HG02642 (cell line): ENCODE data around the gene RERE.

Source experiments
- ATAC-seq: cut with Tn5 transposase; IDR thresholded peaks from one replicate; pipeline ENCODE4 v1.9.1; 2021; ENCODE audit warnings: mild to moderate bottlenecking; ENCODE audit not compliant: unreplicated experiment, poor library complexity

Gene RERE

GRCh38 chr1:8817412-8818324, at the start of gene RERE:
RERE (minus strand) TSS chr1:8817640.
- ATAC-seq, result peak; percentile 94

- ATAC-seq, result no peak
These were observed 49.5 kb upstream of the RERE start for GRCh38 chr1:8866792-8867415.

DNA sequence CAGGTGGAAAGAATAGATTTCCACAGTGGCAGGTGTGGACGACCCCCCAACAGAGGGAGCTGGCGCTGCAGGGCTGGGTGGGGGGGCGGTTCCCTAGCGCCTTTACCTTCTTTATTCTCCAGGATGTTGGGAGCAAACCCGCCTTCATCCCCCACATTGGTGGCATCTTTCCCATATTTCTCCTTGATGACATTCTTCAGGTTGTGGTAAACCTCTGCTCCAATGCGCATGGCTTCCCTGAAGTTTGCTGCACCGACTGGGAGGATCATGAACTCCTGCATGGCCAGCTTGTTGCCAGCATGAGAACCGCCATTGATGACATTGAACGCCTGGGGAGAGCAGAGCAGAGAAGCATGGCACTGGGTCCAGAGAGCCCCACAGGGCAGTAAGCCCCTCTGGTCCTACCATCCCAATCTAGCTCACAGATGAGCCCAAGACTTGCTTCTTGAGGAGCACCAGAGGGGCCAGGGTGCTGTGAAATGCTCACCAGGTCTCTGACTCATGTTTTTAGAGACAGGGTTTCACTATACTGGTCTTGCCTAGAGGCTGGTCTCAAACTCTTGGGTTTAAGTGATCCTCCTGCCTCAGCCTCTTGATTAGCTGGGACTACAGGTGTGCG, 48.8 kb upstream of the RERE start:
- ATAC-seq, result no peak

GRCh38 chr1:8864713-8865344, 47.4 kb upstream of the RERE start:
- ATAC-seq, result no peak

DNA sequence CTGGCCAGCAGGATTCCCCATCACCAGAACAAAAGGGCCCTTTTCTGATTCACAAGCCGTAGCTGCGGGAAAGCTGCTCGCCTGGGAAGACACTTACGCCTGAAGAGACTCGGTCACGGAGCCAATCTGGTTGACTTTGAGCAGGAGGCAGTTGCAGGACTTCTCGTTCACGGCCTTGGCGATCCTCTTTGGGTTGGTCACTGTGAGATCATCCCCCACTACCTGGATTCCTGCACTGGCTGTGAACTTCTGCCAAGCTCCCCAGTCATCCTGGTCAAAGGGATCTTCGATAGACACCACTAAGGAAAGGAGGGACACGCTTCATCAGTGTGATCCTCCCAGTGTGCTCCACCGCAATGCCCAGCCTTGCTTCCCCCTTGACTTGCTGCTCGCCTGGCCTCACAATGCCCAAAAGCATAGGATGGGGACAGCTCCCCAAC, 46.4 kb upstream of the RERE start:
- no peak for ATAC-seq

DNA sequence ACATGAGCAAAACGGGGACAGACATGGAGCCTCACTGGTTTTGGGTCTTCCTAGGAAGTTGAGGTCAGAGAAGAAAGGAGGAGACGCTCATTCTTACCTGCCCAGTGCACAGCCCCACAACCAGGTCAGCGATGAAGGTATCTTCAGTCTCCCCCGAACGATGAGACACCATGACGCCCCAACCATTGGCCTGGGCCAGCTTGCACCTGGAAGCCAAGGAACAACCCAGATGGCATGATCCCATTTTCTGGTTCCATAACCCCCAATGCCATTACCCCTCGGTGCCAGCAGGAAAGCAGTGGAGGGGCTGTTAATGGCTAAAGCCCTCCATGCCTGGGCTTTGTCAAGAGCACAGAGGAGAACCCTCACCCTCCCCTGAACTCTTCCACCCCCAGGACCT, 45.7 kb upstream of the RERE start:
- ATAC-seq, result no peak

DNA sequence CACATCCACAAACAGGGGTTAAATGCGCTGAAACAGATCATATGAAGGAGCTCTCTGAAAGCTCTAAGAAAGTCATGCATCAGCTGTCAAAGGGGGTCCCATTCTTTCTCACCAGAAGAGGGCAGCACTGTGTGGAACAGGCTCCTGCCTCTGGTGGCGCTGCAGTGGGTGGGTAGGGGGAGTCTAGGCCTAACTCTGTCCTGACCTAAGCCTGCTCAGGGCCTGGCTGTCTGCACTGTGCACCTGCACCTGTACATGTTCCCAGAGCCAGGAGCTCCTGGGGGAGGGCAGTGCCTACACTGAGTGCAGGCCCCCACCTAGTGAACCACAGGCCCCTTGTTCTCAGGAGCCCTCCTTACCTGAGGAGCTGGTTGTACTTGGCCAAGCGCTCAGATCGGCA, 45.1 kb upstream of the RERE start:
- no peak for ATAC-seq

GRCh38 chr1:8860738-8861516, 43.5 kb upstream of the RERE start:
- ATAC-seq, result no peak

DNA sequence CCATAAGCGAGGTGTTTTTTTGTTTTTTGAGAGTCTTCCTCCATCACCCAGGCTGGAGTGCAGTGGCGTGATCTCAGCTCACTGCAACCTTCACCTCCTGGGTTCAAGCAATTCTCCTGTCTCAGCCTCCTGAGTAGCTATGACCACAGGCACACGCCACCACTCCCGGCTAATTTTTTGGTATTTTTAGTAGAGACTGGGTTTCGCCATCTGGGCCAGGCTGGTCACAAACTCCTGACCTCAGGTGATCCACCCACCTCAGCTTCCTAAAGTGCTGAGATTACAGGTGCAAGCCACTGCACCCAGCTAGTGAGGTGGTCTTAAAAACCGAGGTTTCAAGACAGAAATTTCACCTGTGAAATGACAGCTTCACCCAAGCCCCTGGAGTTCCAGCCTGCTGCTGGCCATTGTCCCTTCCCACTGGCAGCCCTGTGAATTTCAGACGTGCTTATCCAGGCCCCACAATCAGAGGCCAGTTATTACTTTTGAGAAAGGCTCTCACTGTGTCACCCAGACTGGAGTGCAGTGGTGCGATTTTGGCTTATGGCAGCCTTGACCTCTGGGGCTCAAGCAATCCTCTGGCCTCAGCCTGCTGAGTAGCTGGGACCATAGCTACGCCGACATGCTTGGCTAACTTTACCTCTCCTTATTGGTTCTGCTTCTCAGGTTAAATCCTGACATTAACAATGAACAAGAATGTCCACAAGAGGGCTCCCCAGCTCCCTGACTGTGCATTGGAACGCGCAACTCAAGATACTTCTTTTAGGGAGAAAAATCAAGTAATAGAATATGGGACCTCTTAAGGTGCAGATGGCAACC, 41.7 kb upstream of the RERE start:
- ATAC-seq, result no peak

DNA sequence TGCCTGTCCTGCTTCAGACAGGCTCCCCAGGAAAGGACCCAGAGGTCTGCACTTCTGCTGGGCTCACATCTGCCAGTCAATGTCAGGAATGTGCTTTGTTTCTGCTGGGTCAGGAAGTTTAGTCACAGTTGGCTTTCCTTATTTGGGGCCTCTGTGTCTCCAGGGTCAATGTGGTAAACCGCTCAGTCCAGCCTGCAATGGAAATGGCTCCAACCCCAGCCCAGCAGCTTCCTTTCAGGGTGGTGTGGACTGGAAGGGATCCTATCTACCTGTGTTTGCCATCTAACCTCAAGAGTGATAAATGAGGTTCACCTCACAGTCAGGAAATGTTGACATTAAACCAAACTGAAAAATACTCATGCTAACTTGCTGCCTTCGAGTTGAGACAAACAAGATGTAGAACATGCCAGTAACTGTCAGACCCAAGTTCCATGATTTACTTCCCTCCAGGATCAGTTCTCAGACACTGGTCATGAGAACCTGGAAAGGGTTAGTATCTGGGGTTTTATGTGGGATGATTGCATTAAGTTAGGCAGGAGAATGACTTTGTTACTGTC, 40.8 kb upstream of the RERE start:
- ATAC-seq, result no peak

GRCh38 chr1:8856689-8857412, 39.4 kb upstream of the RERE start:
- ATAC-seq, result no peak

DNA sequence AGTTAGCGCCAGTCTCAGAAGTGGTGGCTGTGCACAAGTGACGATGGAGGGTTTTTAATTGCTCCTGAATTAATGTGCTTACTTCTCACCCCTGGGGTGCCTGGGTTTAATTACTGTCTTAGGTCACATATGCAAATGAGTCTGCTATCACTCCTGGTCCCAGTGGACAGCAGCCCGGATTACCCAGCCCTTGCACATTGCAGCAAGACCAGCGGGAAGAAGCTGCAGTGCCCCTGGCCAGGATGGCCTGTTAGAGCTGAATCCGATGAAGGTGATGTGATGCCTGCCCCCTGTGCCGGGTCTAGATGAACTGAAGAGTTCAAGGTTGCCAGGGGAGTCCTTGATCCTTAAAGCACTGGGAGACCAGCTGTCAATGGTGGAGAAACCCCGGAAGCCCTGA, 36.8 kb upstream of the RERE start:
- ATAC-seq, result no peak

DNA sequence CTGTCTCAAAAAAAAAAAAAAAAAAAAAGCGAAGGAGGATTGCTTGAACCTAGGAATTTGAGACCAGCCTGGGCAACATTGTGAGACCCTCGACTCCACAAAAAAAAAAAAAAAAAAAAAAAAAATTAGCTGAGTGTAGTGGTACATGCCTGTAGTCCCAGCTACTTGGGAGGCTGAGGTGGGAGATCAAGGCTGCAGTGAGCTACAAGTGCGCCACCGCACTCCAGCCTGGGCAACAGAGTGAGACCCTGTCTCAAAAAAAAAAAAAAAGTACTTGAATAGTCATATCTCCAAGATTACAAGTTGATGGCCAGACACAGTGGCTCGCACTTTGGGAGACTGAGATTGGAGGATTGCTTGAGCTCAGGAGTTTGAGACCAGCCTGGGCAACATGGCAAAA, 33.6 kb upstream of the RERE start:
- ATAC-seq, result no peak

DNA sequence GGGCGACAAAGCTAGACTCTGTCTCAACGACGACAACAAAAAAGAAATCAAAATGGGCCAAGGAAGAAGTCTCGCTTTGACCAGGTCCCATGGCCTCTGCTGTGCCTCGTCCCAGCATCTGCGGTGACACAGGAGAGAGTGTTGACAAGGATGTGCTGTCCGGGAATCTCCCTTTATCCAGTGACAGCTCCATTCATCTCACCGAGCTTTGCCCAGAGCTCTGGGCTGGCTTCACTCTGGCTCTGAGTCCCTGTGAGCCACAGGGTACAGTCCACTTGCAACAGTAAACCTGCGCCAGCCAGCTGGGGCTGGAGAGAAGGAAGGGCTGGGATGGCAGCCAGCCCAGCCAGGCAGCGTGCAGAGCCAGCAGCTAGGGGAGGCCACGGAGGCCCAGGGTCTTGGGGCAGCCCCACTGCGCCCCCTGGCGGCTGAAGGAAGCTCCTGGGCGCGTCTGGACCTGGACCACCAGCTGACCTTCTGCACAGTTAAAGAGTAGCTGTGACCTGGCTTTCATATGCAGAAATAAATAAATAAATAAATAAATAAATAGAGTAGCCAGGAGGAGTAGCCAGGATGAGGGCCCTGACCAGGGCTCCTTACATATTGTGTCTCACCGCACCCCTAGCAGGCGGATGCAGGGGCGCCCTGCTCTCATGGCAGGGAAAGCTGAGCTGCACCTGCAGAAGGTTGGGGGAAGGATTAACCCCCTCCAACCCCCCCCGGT, 31.4 kb upstream of the RERE start:
- ATAC-seq, result peak; percentile 64

DNA sequence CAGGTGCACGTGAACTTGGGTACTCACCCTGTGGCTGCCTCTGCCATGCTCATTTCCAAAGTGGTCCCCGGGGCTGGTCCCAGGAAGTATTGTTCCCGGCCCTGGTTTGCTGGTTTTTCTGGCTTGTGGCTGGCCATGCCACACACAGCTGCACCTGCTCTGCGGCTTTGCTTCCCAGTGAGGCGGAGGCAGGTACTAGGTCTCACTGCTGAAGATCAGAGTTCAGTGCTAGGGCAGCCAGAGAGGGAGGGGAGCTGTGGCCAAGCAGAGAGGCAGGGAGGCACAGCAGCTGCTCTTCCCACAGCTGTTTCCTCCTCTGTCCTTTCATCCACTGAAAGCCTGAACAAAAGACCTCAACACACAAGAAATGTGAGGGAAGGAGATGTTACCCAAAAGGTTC, 30.6 kb upstream of the RERE start:
- no peak for ATAC-seq

DNA sequence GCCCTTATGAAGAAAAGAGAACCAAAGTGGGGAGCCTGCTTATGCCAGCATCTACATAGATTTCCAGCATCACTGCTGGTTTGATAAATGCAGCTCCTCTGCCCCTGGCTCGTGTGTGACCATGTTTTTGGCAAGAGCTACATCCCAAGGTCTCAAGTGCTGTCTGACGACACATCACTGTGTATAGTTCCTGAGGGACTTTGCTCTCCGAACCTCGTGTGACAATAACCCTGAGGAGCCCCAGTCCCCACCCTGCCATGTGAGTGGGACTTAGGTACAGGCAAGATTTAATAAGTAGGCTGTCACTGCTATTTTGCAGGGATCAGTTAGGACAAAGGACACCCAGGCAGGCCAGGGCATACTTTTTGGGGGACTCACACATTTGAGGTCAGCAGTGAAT, 28.8 kb upstream of the RERE start:
- ATAC-seq, result no peak
